Measurements from ENCODE around the gene RWDD3. TPM values are rescaled to one million over a fixed set of nuclear protein-coding genes. Genes with fewer than 3 reads are reported as not detected.

RWDD3 gene
- total RNA-seq, 1 experiment from 2014 or later: 15.3 TPM

DNA sequence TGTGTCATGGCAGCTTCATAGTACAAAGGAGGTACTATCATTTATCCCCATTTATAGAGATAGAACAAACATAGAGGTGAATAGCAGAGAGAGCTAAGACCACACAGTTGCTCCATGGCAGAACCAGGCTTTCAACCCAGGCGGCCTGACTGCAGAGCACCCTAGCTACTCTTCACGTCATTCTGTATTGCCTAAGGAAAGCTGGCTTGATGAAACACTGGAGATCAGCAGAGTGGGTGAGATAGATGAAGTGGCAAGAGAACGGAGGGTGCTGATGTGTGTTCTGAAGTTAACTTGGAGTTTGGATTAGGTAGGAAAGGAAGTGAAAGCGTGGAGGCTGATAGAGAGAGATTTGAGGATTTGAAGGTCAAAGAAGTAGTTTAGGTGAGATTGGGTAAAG lies 47.9 kb upstream of the RWDD3 start:
- Histone ChIP-seq H2AFZ (ENCODE audit: low read length) (no peak overlapping the region), H2BK20ac (ENCODE audit: low read depth, low read length, poor library complexity, severe bottlenecking) (no peak overlapping the region), H3K14ac (ENCODE audit: insufficient read depth, low read length) (no peak overlapping the region), H3K27ac (ENCODE audit: insufficient read length, low read depth, low read length) (no peak overlapping the region), H3K4ac (ENCODE audit: low read depth, low read length) (no peak overlapping the region), H3K79me2 (ENCODE audit: insufficient read depth, low read length) (no peaks in the 10 kb centered on the region), H3K9me3 (ENCODE audit: control insufficient read depth, low read depth, low read length) (no peaks in the 10 kb centered on the region), H3K79me1 (ENCODE audit: insufficient read depth, low read depth, low read length, poor library complexity, severe bottlenecking) (no peaks in the 10 kb centered on the region), H4K20me1 (ENCODE audit: control insufficient read depth, insufficient read depth, insufficient read length) (no peaks in the 10 kb centered on the region), H3T11ph (ENCODE audit: low read length) (no peak overlapping the region), H3K23me2 (ENCODE audit: insufficient read length, low read depth, low read length, poor library complexity, severe bottlenecking) (no peaks in the 10 kb centered on the region), H2BK12ac (ENCODE audit: insufficient read length, low read depth, low read length) (no peak overlapping the region), H2BK15ac (ENCODE audit: low read depth, low read length) (no peak overlapping the region), H3K27me3 (ENCODE audit: insufficient read depth, low read length) (no peaks in the 10 kb centered on the region), H3K18ac (ENCODE audit: insufficient read length, low read depth, low read length) (no peak overlapping the region), H2BK5ac (ENCODE audit: insufficient read length, low read length) (no peak overlapping the region), H3K23ac (ENCODE audit: insufficient read length, low read depth, low read length) (no peak overlapping the region), H3K4me1 (ENCODE audit: insufficient read depth, low read length) (no peaks in the 10 kb centered on the region), H2BK120ac (ENCODE audit: low read depth, low read length, poor library complexity, severe bottlenecking) (no peak overlapping the region), H3K9ac (ENCODE audit: extremely low read depth, insufficient read length, low read length) (no peak overlapping the region), H3K56ac (ENCODE audit: insufficient read length, low read depth, low read length) (no peak overlapping the region), H4K91ac (ENCODE audit: insufficient read length, low read depth, low read length) (no peak overlapping the region), H2AK5ac (ENCODE audit: insufficient read length, low read length) (no peak overlapping the region), H3K4me2 (ENCODE audit: insufficient read depth, insufficient read length, low read length) (no peak overlapping the region), H4K8ac (replicated peaks; ENCODE audit: insufficient read length, low read depth, low read length) (no peak overlapping the region), H4K5ac (ENCODE audit: insufficient read length, low read depth, low read length) (no peak overlapping the region)
- no peaks in the 10 kb centered on the region for H3K9me3 Mint-ChIP-seq
- 100% methylated on average over 2 of the region's 4 CpGs for WGBS (ENCODE audit: extremely low coverage, insufficient read length, low lambda C conversion rate)
- no peaks in the 10 kb centered on the region for H3K36me3 Mint-ChIP-seq (ENCODE audit: insufficient read depth in 1 of 3, low read depth in 3 of 3)
- no peak overlapping the region for H3K4me3 Mint-ChIP-seq
- DNase-seq: no peak
- no peak overlapping the region for H3K27ac Mint-ChIP-seq
- H3K4me1 Mint-ChIP-seq: no peaks in the 10 kb centered on the region
- TF ChIP-seq, protein P1, sequence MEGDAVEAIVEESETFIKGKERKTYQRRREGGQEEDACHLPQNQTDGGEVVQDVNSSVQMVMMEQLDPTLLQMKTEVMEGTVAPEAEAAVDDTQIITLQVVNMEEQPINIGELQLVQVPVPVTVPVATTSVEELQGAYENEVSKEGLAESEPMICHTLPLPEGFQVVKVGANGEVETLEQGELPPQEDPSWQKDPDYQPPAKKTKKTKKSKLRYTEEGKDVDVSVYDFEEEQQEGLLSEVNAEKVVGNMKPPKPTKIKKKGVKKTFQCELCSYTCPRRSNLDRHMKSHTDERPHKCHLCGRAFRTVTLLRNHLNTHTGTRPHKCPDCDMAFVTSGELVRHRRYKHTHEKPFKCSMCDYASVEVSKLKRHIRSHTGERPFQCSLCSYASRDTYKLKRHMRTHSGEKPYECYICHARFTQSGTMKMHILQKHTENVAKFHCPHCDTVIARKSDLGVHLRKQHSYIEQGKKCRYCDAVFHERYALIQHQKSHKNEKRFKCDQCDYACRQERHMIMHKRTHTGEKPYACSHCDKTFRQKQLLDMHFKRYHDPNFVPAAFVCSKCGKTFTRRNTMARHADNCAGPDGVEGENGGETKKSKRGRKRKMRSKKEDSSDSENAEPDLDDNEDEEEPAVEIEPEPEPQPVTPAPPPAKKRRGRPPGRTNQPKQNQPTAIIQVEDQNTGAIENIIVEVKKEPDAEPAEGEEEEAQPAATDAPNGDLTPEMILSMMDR (conservative IDR thresholded peaks at IDR 0.05): no peak
- H3K27me3 Mint-ChIP-seq (ENCODE audit: low read depth): no peaks in the 10 kb centered on the region

Data from H9 (cell line).